DMS79 (cell line): ENCODE results near the gene POSTN.
"Not testable (repeated sequence)": the region's sequence is repeated elsewhere in the genome, so short reads cannot be mapped to it uniquely, and the experiment has no call there.

ENCODE experiments used
- DNase-seq: peaks from one replicate; lab custom pipeline; 2025; lab: John Stamatoyannopoulos, UW

POSTN gene

GRCh38 chr13:37597477-37598025 lies 1.0 kb downstream of the POSTN start:
- DNase-seq: no peak

- no peak for DNase-seq
Measured at GRCh38 chr13:37596805-37597204, 1.8 kb downstream of the POSTN start.

GRCh38 chr13:37595162-37595561 lies 3.4 kb downstream of the POSTN start:
- DNase-seq: no peak

GRCh38 chr13:37594550-37594949 lies 4.0 kb downstream of the POSTN start:
- DNase-seq: no peak

- not testable (repeated sequence) for DNase-seq
Measured at GRCh38 chr13:37589381-37589780, 9.2 kb downstream of the POSTN start.

GRCh38 chr13:37587236-37587635 lies 11.3 kb downstream of the POSTN start:
- DNase-seq: no peak

GRCh38 chr13:37586164-37586563 lies 12.4 kb downstream of the POSTN start:
- DNase-seq: no peak

GRCh38 chr13:37585541-37585940 lies 13.0 kb downstream of the POSTN start:
- no peak for DNase-seq

- DNase-seq: no peak
Measured at GRCh38 chr13:37576601-37577000, 22.0 kb downstream of the POSTN start.

- no peak for DNase-seq
Measured at GRCh38 chr13:37565425-37565824, 33.1 kb downstream of the POSTN start.

GRCh38 chr13:37561031-37561430 lies 37.5 kb downstream of the POSTN start:
- no peak for DNase-seq

GRCh38 chr13:37560526-37560925 lies 38.0 kb downstream of the POSTN start:
- no peak for DNase-seq

- not testable (repeated sequence) for DNase-seq
Measured at GRCh38 chr13:37558766-37559165, 39.8 kb downstream of the POSTN start.

GRCh38 chr13:37546087-37546486 lies 52.5 kb downstream of the POSTN start:
- no peak for DNase-seq

- no peak for DNase-seq
Measured at GRCh38 chr13:37544995-37545394, 53.6 kb downstream of the POSTN start.

GRCh38 chr13:37539976-37540605 lies 58.5 kb downstream of the POSTN start:
- DNase-seq: no peak

GRCh38 chr13:37539170-37539569 lies 59.4 kb downstream of the POSTN start:
- DNase-seq: no peak

- no peak for DNase-seq
Measured at GRCh38 chr13:37535501-37535900, 63.1 kb downstream of the POSTN start.

GRCh38 chr13:37534676-37535075 lies 63.9 kb downstream of the POSTN start:
- DNase-seq: no peak

GRCh38 chr13:37534181-37534580 lies 64.4 kb downstream of the POSTN start:
- no peak for DNase-seq

- no peak for DNase-seq
Measured at GRCh38 chr13:37531049-37531448, 67.5 kb downstream of the POSTN start.

- DNase-seq: no peak
Measured at GRCh38 chr13:37529751-37530385, 68.7 kb downstream of the POSTN start.

GRCh38 chr13:37526710-37527473 lies 71.7 kb downstream of the POSTN start:
- peak; percentile 88 for DNase-seq
